Breast epithelium (tissue), 3 donors: Measurements from ENCODE around the gene HSBP1.

Experiments used
- CTCF ChIP-seq, 3 donors: fragments of 450-650 bp; IDR thresholded peaks; one replicate each; pipeline ENCODE4 v1.5.1; 2016 to 2017; ENCODE audit warnings: antibody characterized with exemption in 3 of 3, mild to moderate bottlenecking in 3 of 3, moderate library complexity in 3 of 3
- POLR2A ChIP-seq: fragments of 450-650 bp; IDR thresholded peaks from one replicate; pipeline ENCODE4 v1.6.1; 2016; ENCODE audit warnings: antibody characterized with exemption, mild to moderate bottlenecking, moderate library complexity
- POLR2AphosphoS5 ChIP-seq, 3 donors: sonication (generic); formaldehyde crosslinking; IDR thresholded peaks; one replicate each; pipeline ENCODE4 v1.6.1; 2017; ENCODE audit warnings: antibody characterized with exemption in 3 of 3

DNA sequence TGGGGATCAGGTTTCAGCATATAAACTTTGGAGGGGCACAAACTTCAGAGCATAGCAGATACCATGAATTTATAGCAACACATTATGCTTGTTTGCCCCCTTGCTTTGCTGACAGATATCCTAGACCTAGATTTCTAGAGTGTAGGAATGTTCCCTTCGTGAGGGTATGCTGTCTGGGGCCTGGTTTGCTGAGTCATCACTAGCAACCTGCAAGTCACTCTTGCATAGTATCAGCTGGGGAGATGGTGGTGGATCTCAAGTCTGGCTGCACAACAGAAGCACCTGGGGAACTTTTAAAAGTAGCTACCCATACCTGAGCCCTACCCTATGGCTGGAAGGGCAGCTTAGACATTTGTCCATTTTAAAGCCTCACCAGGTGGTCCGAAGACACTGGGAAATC is 22.3 kb upstream of the HSBP1 start:
- TF ChIP-seq POLR2AphosphoS5 (IDR thresholded peaks at IDR 0.05) = no peak
- TF ChIP-seq CTCF (IDR thresholded peaks at IDR 0.05) = no peak
- TF ChIP-seq POLR2A = no peak
